NT2/D1 (cell line): ENCODE results near the gene C2CD4B.

Source experiments
- SUZ12 ChIP-seq: IDR thresholded peaks from 2 replicates; pipeline ENCODE4 v1.6.1; 2011; ENCODE audit not compliant: insufficient read length, insufficient read depth; ENCODE audit errors: extremely low read depth
- ZNF274 ChIP-seq: IDR thresholded peaks from 2 replicates; pipeline ENCODE4 v1.6.1; 2011; ENCODE audit warnings: mild to moderate bottlenecking, low read depth, low read length

GRCh38 chr15:62164014-62164395, 1.1 kb downstream of the C2CD4B start:
- no peak for TF ChIP-seq SUZ12
- TF ChIP-seq ZNF274: no peak
